Activated naive CD8-positive, alpha-beta T cell treated with anti-CD3 and anti-CD28 coated beads for 36 hours (primary cell): ENCODE measurements around the gene STK40. TPM values are rescaled to one million over a fixed set of nuclear protein-coding genes. Genes with fewer than 3 reads are reported as not detected.

ENCODE experiments used
- DNase-seq: peaks from one replicate; pipeline ENCODE4 v3.0.0; 2021
- H3K27ac Mint-ChIP-seq: one replicate; pipeline ENCODE4 v1.8.0; 2022; ENCODE audit warnings: mild to moderate bottlenecking, moderate library complexity, mixed read lengths
- H3K27me3 Mint-ChIP-seq: one replicate; pipeline ENCODE4 v1.8.0; 2022; ENCODE audit warnings: mild to moderate bottlenecking, mixed read lengths
- H3K36me3 Mint-ChIP-seq: one replicate; pipeline ENCODE4 v1.8.0; 2021; ENCODE audit warnings: mild to moderate bottlenecking, mixed read lengths
- H3K4me1 Mint-ChIP-seq: one replicate; pipeline ENCODE4 v1.8.0; 2021; ENCODE audit warnings: mixed read lengths
- H3K4me3 Mint-ChIP-seq: one replicate; pipeline ENCODE4 v1.8.0; 2022; ENCODE audit warnings: mild to moderate bottlenecking, moderate library complexity, mixed read lengths
- H3K9me3 Mint-ChIP-seq: one replicate; pipeline ENCODE4 v1.8.0; 2022; ENCODE audit warnings: mixed read lengths
- total RNA-seq, 2 experiments: library from RNA; stranded (reverse); gene quantifications; one replicate each; pipeline ENCODE4 v1.2.3, GENCODE V29; 2021

STK40 gene
- total RNA-seq, 2 experiments from 2014 or later, result 43.1 to 51.5 TPM

DNA sequence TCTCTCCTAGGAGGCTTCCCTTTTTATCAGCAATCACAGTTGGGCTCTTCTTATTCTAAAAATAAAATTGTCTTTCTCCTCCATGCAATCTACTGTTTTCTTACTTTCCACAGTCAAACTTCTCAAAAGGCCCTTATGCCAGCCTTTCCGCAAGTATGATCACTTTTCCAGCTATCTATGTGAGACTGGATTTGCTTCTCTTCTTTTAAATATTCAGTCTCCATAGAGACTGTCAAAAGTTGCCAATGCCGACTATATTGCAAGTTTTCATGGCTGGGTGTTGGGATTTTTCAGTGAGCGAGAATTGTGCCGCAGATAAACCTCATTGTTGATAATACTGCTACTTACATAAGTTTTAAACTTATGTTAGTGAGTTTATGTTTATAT, 16.8 kb upstream of the STK40 start:
- Mint-ChIP-seq H3K27me3 (no peaks in the 10 kb centered on the region), H3K4me1 (peaks cover 12% of the 10 kb centered on the region), H3K36me3 (peaks cover 2% of the 10 kb centered on the region), H3K27ac (no peak overlapping the region), H3K4me3 (no peak overlapping the region), H3K9me3 (no peaks in the 10 kb centered on the region)
- DNase-seq, result no peak

DNA sequence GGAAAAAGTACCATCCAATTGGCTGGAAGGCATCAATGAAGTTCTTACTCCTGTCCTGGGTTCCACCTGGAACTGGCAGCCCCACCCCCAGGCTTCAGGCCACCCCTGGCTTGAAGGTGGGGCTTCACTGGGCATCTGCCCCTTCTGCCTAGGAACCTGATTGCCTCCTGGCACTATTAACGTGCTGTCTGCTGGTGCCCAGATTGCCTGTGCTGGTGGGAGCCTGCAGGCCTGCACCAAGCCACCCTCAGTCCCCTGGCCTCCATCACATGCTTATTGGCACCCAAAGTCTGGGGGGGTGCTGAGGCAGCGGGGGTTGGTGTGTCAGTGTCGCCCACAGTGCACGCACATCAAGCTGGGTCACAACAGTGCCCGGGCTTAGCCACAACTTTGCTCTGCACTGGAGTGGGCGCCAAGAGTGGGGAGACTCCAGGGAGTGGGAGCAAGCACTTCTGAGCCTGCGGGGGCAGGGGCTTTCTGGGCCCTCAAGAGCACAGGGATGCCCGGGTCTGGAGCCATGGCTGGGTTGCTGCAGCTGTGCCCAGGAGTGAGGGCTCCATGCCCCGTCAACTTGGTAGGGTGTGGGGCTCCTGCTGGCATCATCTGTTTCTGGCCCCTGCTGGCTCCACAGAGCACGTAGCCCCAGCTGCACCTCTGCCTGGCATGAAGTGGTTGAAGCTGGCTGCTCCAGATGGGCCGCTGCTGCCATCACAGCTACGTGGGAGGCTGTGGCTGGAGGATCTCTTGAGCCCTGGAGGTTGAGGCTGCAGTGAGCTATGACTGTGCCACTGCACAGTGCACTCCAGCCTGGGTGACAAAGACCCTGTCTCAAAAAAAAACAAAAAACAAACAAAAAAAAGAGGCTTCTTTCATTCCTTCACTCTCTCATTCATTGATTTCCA, 16.1 kb upstream of the STK40 start:
- DNase-seq, result no peak
- H3K4me3 Mint-ChIP-seq, result peak overlapping the region; percentile 40
- no peaks in the 10 kb centered on the region for H3K9me3 Mint-ChIP-seq
- peaks cover 12% of the 10 kb centered on the region for H3K4me1 Mint-ChIP-seq
- H3K36me3 Mint-ChIP-seq, result peaks cover 2% of the 10 kb centered on the region
- peak overlapping the region; percentile 73 for H3K27ac Mint-ChIP-seq
- no peaks in the 10 kb centered on the region for H3K27me3 Mint-ChIP-seq

DNA sequence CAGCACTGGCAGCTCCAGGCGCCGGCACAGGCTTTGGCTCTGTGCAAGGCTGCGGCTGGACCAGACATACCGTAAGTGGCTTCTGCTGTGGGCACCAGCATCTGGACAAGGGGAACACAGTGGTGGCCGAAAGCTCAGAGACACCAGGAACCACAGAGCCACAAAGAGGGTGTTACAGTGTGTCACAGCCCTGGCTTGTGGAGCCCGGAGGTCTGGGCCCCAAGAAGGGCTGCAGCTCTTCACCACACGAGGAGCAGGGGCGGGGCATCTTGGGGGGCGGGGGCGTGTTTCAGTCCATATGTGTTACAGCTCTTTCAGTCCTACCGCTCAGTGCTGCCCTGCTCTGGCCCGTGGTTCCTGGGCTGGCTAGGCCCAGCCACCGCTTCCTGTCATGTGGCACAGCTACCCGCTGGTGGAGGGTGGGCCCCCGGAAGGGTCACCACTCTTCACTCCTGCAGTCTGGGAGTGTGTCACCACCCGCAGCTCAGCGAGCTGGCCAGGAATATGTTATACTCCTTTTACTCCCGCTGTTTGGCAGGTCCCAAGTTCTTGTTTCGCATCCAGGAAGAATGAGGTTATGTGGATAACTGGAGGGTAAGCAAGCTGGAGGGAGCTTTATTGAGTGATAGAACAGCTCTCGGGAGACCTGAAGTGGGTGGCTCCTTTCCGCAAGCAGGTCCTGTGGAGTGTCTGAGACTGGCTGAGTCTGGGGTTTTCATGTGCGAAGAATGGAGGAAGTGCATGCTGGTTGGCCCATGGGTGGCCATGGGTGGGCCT, 15.3 kb upstream of the STK40 start:
- Mint-ChIP-seq H3K27me3 (no peaks in the 10 kb centered on the region), H3K36me3 (peaks cover 4% of the 10 kb centered on the region), H3K4me1 (peaks cover 19% of the 10 kb centered on the region), H3K27ac (peak overlapping the region; percentile 73), H3K4me3 (peak overlapping the region; percentile 40), H3K9me3 (no peaks in the 10 kb centered on the region)
- peak; percentile 60 for DNase-seq

DNA sequence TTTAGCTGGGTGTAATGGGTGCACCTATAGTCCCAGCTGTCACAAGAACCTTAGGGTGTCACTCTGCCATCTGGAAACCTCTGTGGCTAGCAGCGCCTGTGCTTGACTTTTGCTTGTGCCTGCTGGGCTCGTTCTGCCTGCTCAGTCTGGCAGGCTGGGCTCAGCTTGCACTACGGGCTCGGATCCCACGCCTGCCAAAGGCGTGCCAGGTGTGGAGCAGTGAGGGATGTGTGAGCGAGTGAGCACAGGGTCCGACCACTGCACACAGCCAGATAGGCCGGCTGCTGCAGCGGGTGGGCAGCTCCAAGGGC, 14.7 kb upstream of the STK40 start:
- no peaks in the 10 kb centered on the region for H3K27me3 Mint-ChIP-seq
- DNase-seq, result no peak
- peaks cover 4% of the 10 kb centered on the region for H3K36me3 Mint-ChIP-seq
- H3K4me1 Mint-ChIP-seq, result peaks cover 19% of the 10 kb centered on the region
- no peak overlapping the region for H3K27ac Mint-ChIP-seq
- H3K9me3 Mint-ChIP-seq, result no peaks in the 10 kb centered on the region
- H3K4me3 Mint-ChIP-seq, result no peak overlapping the region

DNA sequence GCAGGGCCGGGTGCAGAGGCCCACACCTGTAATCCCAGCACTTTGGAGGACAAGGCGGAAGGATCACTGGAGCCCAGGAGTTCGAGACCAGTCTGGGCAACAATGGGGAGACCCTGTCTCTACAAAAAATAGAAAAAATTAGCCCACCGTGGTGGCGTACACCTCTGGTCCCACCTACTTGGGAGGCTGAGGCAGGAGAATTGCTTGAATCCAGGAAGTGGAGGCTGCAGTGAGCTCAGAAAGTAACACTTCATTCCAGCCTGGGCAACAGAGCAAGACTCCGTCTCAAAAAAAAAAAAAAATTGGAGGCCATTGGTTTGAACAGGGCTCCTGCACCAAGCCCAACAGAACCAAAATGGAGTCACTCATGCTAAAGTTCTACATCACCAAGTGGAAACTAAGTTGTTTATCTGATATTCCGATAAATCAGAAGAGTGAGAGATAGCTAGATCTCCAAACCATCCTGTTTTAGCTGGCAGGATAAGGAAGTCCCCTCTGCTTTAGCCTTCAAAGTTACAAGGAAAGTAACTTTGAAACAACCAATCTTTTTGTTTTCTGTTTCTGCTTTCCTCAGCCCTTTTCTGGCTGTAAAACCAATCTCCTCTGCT, 12.8 kb upstream of the STK40 start:
- peak overlapping the region; percentile 98 for H3K4me3 Mint-ChIP-seq
- H3K4me1 Mint-ChIP-seq, result peaks cover 22% of the 10 kb centered on the region
- H3K27ac Mint-ChIP-seq, result peak overlapping the region; percentile 99
- no peaks in the 10 kb centered on the region for H3K27me3 Mint-ChIP-seq
- no peaks in the 10 kb centered on the region for H3K9me3 Mint-ChIP-seq
- no peak for DNase-seq
- H3K36me3 Mint-ChIP-seq, result peaks cover 9% of the 10 kb centered on the region

DNA sequence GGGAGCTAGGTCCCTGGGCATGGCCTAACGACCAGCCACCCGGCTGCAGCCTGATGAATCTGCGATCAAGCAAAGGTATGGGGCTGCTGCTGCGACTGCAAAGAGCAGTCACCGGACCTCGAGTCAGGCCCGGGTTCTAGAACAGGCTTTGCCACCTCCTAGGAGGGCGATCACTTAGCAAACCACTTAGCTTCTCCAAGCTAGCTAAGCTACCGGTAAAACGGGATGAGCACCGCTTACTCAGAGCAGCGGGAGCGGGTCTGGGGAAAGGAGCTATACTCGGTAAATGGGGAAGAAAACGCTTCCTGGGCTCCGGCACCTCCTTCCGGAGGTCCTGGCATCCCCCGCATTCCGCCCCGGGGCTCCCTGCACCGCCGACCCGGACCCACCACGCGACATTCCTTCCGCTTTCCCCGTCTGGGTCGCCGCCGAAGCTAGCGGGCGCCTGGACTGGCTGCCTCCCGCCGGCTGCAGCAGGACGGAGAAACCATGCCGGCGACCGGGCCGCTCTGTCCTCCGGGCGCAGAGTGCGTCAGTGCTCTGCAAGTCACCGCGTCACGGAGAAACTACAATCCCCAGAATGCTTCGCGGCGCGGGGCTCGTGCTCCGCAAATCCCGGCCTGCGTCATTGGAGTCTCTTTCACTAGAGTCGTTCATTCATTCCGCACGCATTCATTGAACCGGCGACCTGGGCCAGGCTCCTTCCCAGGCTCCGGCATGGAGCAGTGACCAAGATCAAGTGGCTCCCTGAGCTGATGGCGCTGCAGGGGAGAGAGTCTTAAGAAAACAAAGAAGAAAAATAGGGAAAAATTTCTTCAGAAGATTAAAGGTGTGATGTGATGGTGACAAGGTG, 11.9 kb upstream of the STK40 start, which contains the start of gene LSM10:
TSS of gene LSM10 (minus strand) at position 531 of the 853 bp plus-strand sequence. CDS start 3,779 bp downstream, outside the sequence.
- Mint-ChIP-seq H3K27ac (peak within 1 kb of the TSS; percentile 99), H3K27me3 (no peaks in the 10 kb centered on the region), H3K36me3 (peaks cover 15% of the 10 kb centered on the region), H3K4me3 (peak within 1 kb of the TSS; percentile 98), H3K9me3 (no peaks in the 10 kb centered on the region), H3K4me1 (peaks cover 26% of the 10 kb centered on the region)
- peak; percentile 91 for DNase-seq

DNA sequence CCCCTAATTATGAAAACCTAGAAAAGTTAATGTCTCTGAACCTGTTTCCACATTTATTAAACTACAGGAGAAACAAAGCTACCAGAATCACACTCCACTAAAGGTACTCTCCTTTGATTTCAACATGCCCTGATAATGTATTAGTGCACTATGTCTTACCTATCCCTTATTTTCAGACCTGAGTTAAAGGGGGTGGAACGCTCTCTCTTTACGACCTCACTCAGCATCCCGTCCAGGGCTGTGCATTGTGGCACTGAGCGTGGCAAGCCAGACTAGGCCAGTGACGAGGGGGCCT, 11.3 kb upstream of the STK40 start:
- H3K36me3 Mint-ChIP-seq, result peaks cover 17% of the 10 kb centered on the region
- H3K4me1 Mint-ChIP-seq, result peaks cover 28% of the 10 kb centered on the region
- H3K27ac Mint-ChIP-seq, result peak overlapping the region; percentile 99
- H3K4me3 Mint-ChIP-seq, result peak overlapping the region; percentile 98
- no peak for DNase-seq
- H3K9me3 Mint-ChIP-seq, result no peaks in the 10 kb centered on the region
- no peaks in the 10 kb centered on the region for H3K27me3 Mint-ChIP-seq

DNA sequence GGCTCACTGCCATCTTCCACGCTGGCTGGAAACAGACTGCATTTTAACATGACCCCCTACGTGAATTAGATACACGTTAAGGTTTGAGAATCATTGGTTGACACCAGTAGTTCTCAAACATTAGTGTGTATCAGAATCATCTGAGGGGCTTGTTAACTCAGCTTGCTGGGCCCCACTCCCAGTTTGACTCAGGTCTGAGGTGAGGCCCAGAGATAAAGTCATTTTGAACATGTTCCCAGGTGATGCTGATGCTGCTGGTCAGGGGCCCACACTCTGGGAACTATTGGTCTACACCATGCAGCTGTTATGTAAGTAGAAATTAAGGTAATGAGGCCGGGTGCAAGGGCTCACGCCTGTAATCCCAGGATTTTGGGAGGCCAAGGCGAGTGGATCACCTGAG, 10.6 kb upstream of the STK40 start:
- Mint-ChIP-seq H3K4me1 (peaks cover 26% of the 10 kb centered on the region), H3K36me3 (peaks cover 19% of the 10 kb centered on the region), H3K27me3 (no peaks in the 10 kb centered on the region), H3K9me3 (no peaks in the 10 kb centered on the region), H3K4me3 (peak overlapping the region; percentile 98), H3K27ac (no peak overlapping the region)
- DNase-seq, result no peak

DNA sequence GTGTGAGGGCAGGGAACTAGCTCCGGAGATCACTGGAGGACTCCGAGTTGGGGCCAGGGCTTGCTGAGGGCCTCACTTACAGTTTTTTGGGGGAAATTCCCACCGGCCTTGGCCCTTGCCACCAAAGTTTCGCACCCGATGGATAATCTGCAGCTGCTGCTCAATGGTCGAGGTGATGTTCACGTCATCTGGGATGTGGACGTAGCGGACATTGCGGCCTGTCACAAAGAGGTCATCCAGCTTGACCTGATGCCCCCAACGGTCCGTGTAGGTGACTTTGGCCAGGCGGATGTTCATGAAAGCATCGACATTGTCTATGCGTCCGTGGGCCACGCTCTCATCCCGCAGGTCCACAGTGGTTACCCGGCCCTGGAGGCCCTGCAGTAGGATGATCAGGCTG, 8.0 kb upstream of the STK40 start:
- no peak overlapping the region for H3K27ac Mint-ChIP-seq
- peaks cover 30% of the 10 kb centered on the region for H3K4me1 Mint-ChIP-seq
- no peak overlapping the region for H3K4me3 Mint-ChIP-seq
- H3K9me3 Mint-ChIP-seq, result no peaks in the 10 kb centered on the region
- H3K36me3 Mint-ChIP-seq, result peaks cover 29% of the 10 kb centered on the region
- H3K27me3 Mint-ChIP-seq, result no peaks in the 10 kb centered on the region
- no peak for DNase-seq

DNA sequence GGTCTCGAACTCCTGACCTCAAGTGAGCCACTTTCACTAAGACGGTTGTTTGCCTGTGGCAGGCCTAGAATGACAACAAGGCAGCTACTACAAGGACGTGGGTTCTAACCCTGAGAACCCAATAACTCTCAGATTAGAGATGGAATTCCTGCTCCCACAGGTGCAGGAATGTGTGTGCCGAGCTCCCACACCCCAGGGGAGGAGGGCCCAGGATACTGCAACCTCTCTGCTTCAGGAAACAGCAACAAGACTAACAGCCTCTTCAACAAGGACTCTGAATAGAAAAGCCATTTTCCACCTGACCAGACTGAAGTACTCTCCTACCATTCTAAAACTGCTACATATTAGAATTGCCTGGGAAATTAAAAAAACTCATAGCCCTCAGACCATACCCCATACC, 7.1 kb upstream of the STK40 start:
- Mint-ChIP-seq H3K36me3 (peaks cover 31% of the 10 kb centered on the region), H3K4me3 (no peak overlapping the region), H3K27ac (no peak overlapping the region), H3K27me3 (no peaks in the 10 kb centered on the region), H3K9me3 (no peaks in the 10 kb centered on the region), H3K4me1 (peaks cover 27% of the 10 kb centered on the region)
- no peak for DNase-seq

DNA sequence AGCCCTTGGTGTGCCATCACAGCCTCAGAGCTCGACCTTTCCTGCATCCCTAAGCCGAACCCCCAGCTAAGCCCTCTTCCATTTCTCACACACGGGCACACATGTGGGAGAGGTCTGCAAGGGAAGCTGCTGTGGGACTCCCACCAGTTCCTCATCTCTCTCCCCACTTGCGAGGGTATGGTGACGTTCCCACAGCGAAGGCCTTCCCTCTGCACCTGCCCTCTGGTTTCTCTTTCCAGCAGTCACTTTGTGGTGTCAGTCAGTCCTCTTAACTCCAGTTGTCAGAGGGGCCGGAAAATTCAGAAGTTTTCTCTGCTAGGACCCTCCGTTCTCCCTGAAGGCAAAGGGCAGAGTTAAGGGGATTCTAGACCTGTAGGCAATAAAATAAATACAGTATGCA, 5.5 kb upstream of the STK40 start:
- Mint-ChIP-seq H3K27me3 (peaks cover 1% of the 10 kb centered on the region), H3K36me3 (peaks cover 31% of the 10 kb centered on the region), H3K27ac (no peak overlapping the region)

DNA sequence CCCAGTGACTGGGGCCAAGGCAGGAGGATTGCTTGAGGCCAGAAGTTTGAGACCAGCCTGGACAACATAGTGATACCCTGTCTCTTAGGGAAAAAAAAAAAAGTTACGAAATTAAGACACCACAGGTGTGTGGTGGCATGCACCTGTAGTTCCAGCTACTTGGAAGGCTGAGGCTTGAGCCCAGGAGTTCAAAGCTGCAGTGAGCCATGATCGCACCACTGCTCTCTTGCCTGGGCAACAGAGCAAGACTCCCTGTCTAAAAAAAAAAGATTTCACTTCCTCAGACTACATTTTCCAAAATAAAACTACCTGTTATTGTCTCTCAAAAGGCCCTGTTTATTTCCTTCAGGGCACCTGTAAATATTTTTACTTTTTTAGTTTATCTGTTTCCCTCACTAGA, 4.7 kb upstream of the STK40 start:
- Mint-ChIP-seq H3K36me3 (peaks cover 29% of the 10 kb centered on the region), H3K9me3 (no peaks in the 10 kb centered on the region), H3K27ac (peak overlapping the region; percentile 78), H3K27me3 (peaks cover 4% of the 10 kb centered on the region), H3K4me3 (no peak overlapping the region), H3K4me1 (peaks cover 37% of the 10 kb centered on the region)
- no peak for DNase-seq

More for the DNA sequence above, 5.5 kb upstream of the STK40 start:
- no peak for DNase-seq
- Mint-ChIP-seq H3K9me3 (no peaks in the 10 kb centered on the region), H3K4me1 (peaks cover 36% of the 10 kb centered on the region), H3K4me3 (no peak overlapping the region)

DNA sequence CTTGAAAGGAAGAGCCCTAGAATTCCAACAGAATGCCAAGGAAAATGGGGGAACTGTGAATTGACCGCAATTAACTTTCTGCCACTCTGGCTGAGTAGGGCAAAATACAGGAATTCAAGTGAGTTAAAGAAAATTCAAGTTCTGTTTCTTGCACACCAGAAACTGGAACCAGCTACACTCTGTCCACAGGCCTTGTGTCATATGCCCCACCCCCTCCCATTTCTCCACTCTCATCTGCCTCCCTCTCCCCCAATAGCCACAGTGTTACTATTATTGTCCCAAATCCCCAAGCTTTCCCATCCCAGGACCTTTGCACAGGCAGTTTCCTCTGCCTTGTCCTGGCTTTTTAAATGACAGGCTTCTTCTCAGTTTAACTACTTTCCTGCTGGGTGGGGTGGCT, 4.3 kb upstream of the STK40 start:
- Mint-ChIP-seq H3K9me3 (no peaks in the 10 kb centered on the region), H3K27me3 (peaks cover 4% of the 10 kb centered on the region), H3K4me1 (peaks cover 37% of the 10 kb centered on the region), H3K4me3 (no peak overlapping the region), H3K36me3 (peaks cover 28% of the 10 kb centered on the region), H3K27ac (peak overlapping the region; percentile 78)
- DNase-seq, result no peak

DNA sequence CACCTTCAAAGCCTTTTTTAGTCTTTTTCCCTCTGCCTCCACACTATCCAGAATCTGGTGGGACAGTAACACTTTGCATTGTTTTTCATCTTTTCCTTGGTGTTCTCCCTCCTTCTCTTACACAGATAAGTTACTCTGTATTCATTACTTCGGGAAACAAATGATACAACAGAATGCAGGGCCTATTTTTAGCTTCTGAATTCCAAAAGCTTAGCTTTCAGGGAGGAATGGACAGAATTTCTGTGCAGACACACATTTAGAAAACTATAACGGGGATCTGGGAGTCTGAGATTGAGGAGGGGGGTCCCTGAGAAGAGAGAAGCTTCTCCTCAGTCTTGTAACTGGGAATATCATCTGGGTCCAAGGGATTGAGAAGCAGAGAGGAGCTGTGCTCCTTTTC, 3.5 kb upstream of the STK40 start:
- Mint-ChIP-seq H3K9me3 (no peaks in the 10 kb centered on the region), H3K27me3 (peaks cover 4% of the 10 kb centered on the region), H3K4me1 (peaks cover 40% of the 10 kb centered on the region), H3K4me3 (no peak overlapping the region), H3K36me3 (peaks cover 27% of the 10 kb centered on the region), H3K27ac (peak overlapping the region; percentile 78)
- no peak for DNase-seq
